Measurements from ENCODE around the gene AFF3. TPM values are rescaled to one million over a fixed set of nuclear protein-coding genes. Genes with fewer than 3 reads are reported as not detected.

AFF3 gene
- total and polyA plus RNA-seq, 2 of the 4 experiments (the other 2 are of a cell fraction) = 12.9 to 14.3 TPM

GRCh38 chr2:100043891-100044255 is 98.5 kb downstream of the AFF3 start:
- H3K23ac ChIP-seq (ENCODE audit: low read depth, low read length) = no peak overlapping the region
- ATAC-seq (ENCODE audit: low read depth) = no peak
- no peak overlapping the region for H4K91ac ChIP-seq (ENCODE audit: insufficient read depth, low read depth, low read length)
- H2AK9ac ChIP-seq (replicated peaks; ENCODE audit: low read depth, low read length, poor library complexity) = no peak overlapping the region
- dilution Hi-C loops (cut with HindIII; ENCODE audit: low sequenced_read_pairs, unreplicated experiment) (no loop called here), intact Hi-C loops (cut with micrococcal nuclease) (no loop called here), in situ Hi-C loops (cut with MboI; ENCODE audit: low sequenced_read_pairs) (no loop called here)
- peaks cover 14% of the 10 kb centered on the region for H3K36me3 ChIP-seq (ENCODE audit: control insufficient read depth, insufficient read depth, low read length)
- peak overlapping the region; percentile 25; the same call in 1 of the 2 replicates for H2BK120ac ChIP-seq (ENCODE audit: low read depth, low read length)
- no CpG with 5 or more reads among the region's 8 CpGs for WGBS, 2 experiments (ENCODE audit: extremely low coverage in 2 of 2, insufficient read length in 1 of 2)
- no peak overlapping the region for H3K27ac ChIP-seq (ENCODE audit: insufficient read depth, low read length)
- peaks cover 2% of the 10 kb centered on the region for H3K4me1 ChIP-seq (ENCODE audit: control insufficient read depth, insufficient read depth, low read length)
- POLR2A ChIA-PET (ENCODE audit: unreplicated experiment) = no interaction called here
- H4K8ac ChIP-seq (ENCODE audit: low read depth in 2 of 2, low read length in 2 of 2) = no peak overlapping the region
- H2AFZ ChIP-seq (replicated peaks; ENCODE audit: low read length, poor library complexity) = no peak overlapping the region
- peaks cover 30 to 66% of the 10 kb centered on the region in 2 experiments for H3K79me1 ChIP-seq (ENCODE audit: low read depth in 1 of 2, low read length in 2 of 2)
- CTCF ChIA-PET = no interaction called here
- H2BK20ac ChIP-seq (ENCODE audit: low read depth, low read length) = no peak overlapping the region
- H2AK5ac ChIP-seq (ENCODE audit: low read depth, low read length) = no peak overlapping the region
- H3K56ac ChIP-seq (ENCODE audit: extremely low read depth, insufficient read depth, low read length) = no peak overlapping the region
- H3K14ac ChIP-seq (replicated peaks; ENCODE audit: low read depth, low read length) = no peak overlapping the region
- no peak overlapping the region for H4K5ac ChIP-seq (ENCODE audit: low read depth, low read length)
- H4K20me1 ChIP-seq (ENCODE audit: insufficient read depth, low read length) = no peaks in the 10 kb centered on the region
- no peak for TF ChIP-seq FOS (IDR thresholded peaks at IDR 0.05; ENCODE audit: low read depth, low read length)
- no peak for TF ChIP-seq NFE2L2 (IDR thresholded peaks at IDR 0.05; ENCODE audit: low read depth, low read length)
- TF ChIP-seq CEBPB (IDR thresholded peaks at IDR 0.05; ENCODE audit: low read depth, low read length) = no peak
- TF ChIP-seq, protein P1, sequence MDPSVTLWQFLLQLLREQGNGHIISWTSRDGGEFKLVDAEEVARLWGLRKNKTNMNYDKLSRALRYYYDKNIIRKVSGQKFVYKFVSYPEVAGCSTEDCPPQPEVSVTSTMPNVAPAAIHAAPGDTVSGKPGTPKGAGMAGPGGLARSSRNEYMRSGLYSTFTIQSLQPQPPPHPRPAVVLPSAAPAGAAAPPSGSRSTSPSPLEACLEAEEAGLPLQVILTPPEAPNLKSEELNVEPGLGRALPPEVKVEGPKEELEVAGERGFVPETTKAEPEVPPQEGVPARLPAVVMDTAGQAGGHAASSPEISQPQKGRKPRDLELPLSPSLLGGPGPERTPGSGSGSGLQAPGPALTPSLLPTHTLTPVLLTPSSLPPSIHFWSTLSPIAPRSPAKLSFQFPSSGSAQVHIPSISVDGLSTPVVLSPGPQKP (IDR thresholded peaks at IDR 0.05; ENCODE audit: borderline replicate concordance, low read depth, low read length) = no peak
- TF ChIP-seq MAFK (IDR thresholded peaks at IDR 0.05; ENCODE audit: low read depth, low read length) = no peak
- TF ChIP-seq, protein P2, sequence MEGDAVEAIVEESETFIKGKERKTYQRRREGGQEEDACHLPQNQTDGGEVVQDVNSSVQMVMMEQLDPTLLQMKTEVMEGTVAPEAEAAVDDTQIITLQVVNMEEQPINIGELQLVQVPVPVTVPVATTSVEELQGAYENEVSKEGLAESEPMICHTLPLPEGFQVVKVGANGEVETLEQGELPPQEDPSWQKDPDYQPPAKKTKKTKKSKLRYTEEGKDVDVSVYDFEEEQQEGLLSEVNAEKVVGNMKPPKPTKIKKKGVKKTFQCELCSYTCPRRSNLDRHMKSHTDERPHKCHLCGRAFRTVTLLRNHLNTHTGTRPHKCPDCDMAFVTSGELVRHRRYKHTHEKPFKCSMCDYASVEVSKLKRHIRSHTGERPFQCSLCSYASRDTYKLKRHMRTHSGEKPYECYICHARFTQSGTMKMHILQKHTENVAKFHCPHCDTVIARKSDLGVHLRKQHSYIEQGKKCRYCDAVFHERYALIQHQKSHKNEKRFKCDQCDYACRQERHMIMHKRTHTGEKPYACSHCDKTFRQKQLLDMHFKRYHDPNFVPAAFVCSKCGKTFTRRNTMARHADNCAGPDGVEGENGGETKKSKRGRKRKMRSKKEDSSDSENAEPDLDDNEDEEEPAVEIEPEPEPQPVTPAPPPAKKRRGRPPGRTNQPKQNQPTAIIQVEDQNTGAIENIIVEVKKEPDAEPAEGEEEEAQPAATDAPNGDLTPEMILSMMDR (conservative IDR thresholded peaks at IDR 0.05; ENCODE audit: low read depth, low read length) = no peak
- TF ChIP-seq POLR2A (IDR thresholded peaks at IDR 0.05; ENCODE audit: low read depth, low read length) = no peak
- TF ChIP-seq SMC3 (IDR thresholded peaks at IDR 0.05; ENCODE audit: low read depth, low read length) = no peak
- TF ChIP-seq MXI1 (IDR thresholded peaks at IDR 0.05; ENCODE audit: borderline replicate concordance, low read depth, low read length) = no peak
- TF ChIP-seq CHD1 (IDR thresholded peaks at IDR 0.05; ENCODE audit: low read depth, low read length) = no peak
- no peak for TF ChIP-seq BHLHE40 (IDR thresholded peaks at IDR 0.05; ENCODE audit: low read depth, low read length)
- TF ChIP-seq RAD21 (IDR thresholded peaks at IDR 0.05; ENCODE audit: low read length) = no peak
- TF ChIP-seq MAZ (IDR thresholded peaks at IDR 0.05; ENCODE audit: borderline replicate concordance, low read depth, low read length) = no peak
- no peak for TF ChIP-seq RFX5 (IDR thresholded peaks at IDR 0.05; ENCODE audit: low read depth, low read length)
- 0 out of 2 replicates have a peak, but pooled peaks cover 11% of the 10 kb centered on the region for H3K9me1 ChIP-seq (ENCODE audit: insufficient read depth, low read length)
- no peak overlapping the region for H3K9ac ChIP-seq (ENCODE audit: low read depth, low read length)
- H3K27me3 ChIP-seq (ENCODE audit: control insufficient read depth, insufficient read depth, low read length) = no peaks in the 10 kb centered on the region
- no TSS peak for BruUV-seq (replicated peaks)
- H3K9me3 ChIP-seq (ENCODE audit: control insufficient read depth, insufficient read depth, low read length) = no peaks in the 10 kb centered on the region
- no peak overlapping the region for H3K4me2 ChIP-seq (ENCODE audit: low read depth, low read length)
- H3K4me3 ChIP-seq (ENCODE audit: insufficient read depth, low read depth, low read length) = no peak overlapping the region
- no peak overlapping the region for H2BK15ac ChIP-seq (ENCODE audit: low read depth, low read length)
- no peak overlapping the region for H3K4ac ChIP-seq (ENCODE audit: low read depth, low read length)
- H2BK5ac ChIP-seq (ENCODE audit: low read depth, low read length, poor library complexity, severe bottlenecking) = no peak overlapping the region
- DNase-seq = no peak
- no peak overlapping the region for H3K18ac ChIP-seq (ENCODE audit: low read depth, low read length)

Data from IMR-90 (cell line).